ENCODE results near the gene ALDH3B1.
A peak's percentile ranks its signal among the peaks of the same experiment; 100 is the strongest.

ALDH3B1 gene

GRCh38 chr11:68013611-68014156, 3.6 kb downstream of the ALDH3B1 start:
- no peak for FAIRE-seq

GRCh38 chr11:68014157-68014946, 4.2 kb downstream of the ALDH3B1 start:
- FAIRE-seq = no peak

- FAIRE-seq = no peak
These were observed 4.9 kb downstream of the ALDH3B1 start for GRCh38 chr11:68014947-68015447.

- no peak for FAIRE-seq
These were observed 5.3 kb downstream of the ALDH3B1 start for GRCh38 chr11:68015467-68015866.

- FAIRE-seq = no peak
These were observed 6.2 kb downstream of the ALDH3B1 start for GRCh38 chr11:68016161-68016903.

GRCh38 chr11:68016904-68017817, 7.0 kb downstream of the ALDH3B1 start:
- FAIRE-seq = no peak

GRCh38 chr11:68017980-68018729, 8.0 kb downstream of the ALDH3B1 start:
- FAIRE-seq = no peak

GRCh38 chr11:68018730-68019190, 8.6 kb downstream of the ALDH3B1 start:
- no peak for FAIRE-seq

GRCh38 chr11:68019486-68019885, 9.4 kb downstream of the ALDH3B1 start:
- FAIRE-seq = no peak

GRCh38 chr11:68020575-68020974, 10.4 kb downstream of the ALDH3B1 start:
- no peak for FAIRE-seq

- FAIRE-seq = no peak
These were observed 11.2 kb downstream of the ALDH3B1 start for GRCh38 chr11:68021167-68021787.

- FAIRE-seq = no peak
These were observed 12.4 kb downstream of the ALDH3B1 start for GRCh38 chr11:68022531-68022930.

- no peak for FAIRE-seq
These were observed 14.4 kb downstream of the ALDH3B1 start for GRCh38 chr11:68024508-68024907.

- FAIRE-seq = no peak
These were observed 14.9 kb downstream of the ALDH3B1 start for GRCh38 chr11:68025047-68025446.

GRCh38 chr11:68026391-68027105, 16.4 kb downstream of the ALDH3B1 start:
- no peak for FAIRE-seq

GRCh38 chr11:68027667-68028066, 17.5 kb downstream of the ALDH3B1 start:
- no peak for FAIRE-seq

GRCh38 chr11:68028802-68029545, 18.8 kb downstream of the ALDH3B1 start:
- FAIRE-seq = no peak

- peak; percentile 99 for FAIRE-seq
These were observed 20.4 kb downstream of the ALDH3B1 start, which contains the start of gene NDUFS8 for GRCh38 chr11:68030318-68031143. NDUFS8 (plus strand) TSS chr11:68030681; CDS start chr11:68032152, 1,471 bp downstream.

- FAIRE-seq = no peak
These were observed 21.0 kb downstream of the ALDH3B1 start for GRCh38 chr11:68031144-68031464.
